ENCODE measurements around the gene PWWP2A. TPM values are rescaled to one million over a fixed set of nuclear protein-coding genes. Genes with fewer than 3 reads are reported as not detected.
"Not testable (repeated sequence)": the region's sequence is repeated elsewhere in the genome, so short reads cannot be mapped to it uniquely, and the experiment has no call there.

The PWWP2A gene
- total RNA-seq, 2 donors from 2014 or later: 16.2 to 17.3 TPM

GRCh38 chr5:160092514-160092913 is 26.7 kb downstream of the PWWP2A start:
- peaks cover 20 to 22% of the 10 kb centered on the region in 2 donors for H3K36me3 Mint-ChIP-seq
- ATAC-seq: no peak

DNA sequence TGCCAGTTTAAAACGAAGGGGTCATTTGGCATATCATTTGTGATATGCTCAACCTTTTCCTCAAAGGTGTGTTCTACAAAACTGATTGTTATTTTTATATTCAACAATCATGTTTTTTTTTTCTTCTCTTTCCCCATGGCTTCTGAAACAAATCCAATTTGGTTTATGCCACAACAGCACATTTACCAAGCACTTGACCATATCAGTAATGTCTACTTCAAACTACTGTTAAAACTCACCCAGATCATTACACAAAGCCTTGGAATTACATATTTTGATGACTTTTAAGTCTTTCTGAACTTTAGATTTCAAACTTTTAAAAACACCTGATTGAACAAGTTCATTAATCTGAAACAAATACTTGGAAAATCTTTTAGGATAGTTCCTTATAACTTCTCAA is 29.2 kb downstream of the PWWP2A start:
- no peaks in the 10 kb centered on the region for H3K9me3 Mint-ChIP-seq
- no peak for ATAC-seq
- DNase-seq (ENCODE audit: low spot score in 2 of 2): no peak
- H3K27ac Mint-ChIP-seq: no peak overlapping the region
- peaks cover 20 to 22% of the 10 kb centered on the region in 2 donors for H3K36me3 Mint-ChIP-seq

More at GRCh38 chr5:160092514-160092913, 26.7 kb downstream of the PWWP2A start:
- Mint-ChIP-seq H3K27ac (no peak overlapping the region), H3K9me3 (no peaks in the 10 kb centered on the region)
- DNase-seq (ENCODE audit: low spot score in 2 of 2): no peak

DNA sequence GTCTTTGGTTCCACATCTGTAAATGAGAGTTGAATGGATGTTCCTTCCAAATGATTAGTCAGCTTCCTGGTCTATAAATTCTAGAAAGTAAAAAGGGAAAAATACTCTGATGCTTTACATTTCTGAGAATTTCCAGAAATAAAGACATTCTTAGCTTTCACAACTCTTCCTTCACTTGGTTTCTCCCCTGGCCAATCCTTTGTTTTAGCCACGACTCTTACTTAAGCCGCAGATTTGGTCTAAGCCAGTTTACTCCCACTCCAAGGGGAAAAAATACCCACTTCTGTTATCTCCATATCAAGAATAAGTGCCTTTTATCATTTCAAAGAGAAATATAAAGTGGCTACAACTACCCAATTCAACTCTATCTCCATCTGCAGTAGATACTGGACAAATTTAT is 29.7 kb downstream of the PWWP2A start:
- no peak for DNase-seq (ENCODE audit: low spot score in 2 of 2)
- peaks cover 20 to 22% of the 10 kb centered on the region in 2 donors for H3K36me3 Mint-ChIP-seq
- no peak overlapping the region for H3K27ac Mint-ChIP-seq
- no peaks in the 10 kb centered on the region for H3K9me3 Mint-ChIP-seq
- ATAC-seq: no peak

GRCh38 chr5:160088805-160089204 is 30.4 kb downstream of the PWWP2A start:
- H3K36me3 Mint-ChIP-seq: peaks cover 15 to 17% of the 10 kb centered on the region in 2 donors
- ATAC-seq (no peak), DNase-seq (ENCODE audit: low spot score in 2 of 2) (no peak)
- no peak overlapping the region for H3K27ac Mint-ChIP-seq
- H3K9me3 Mint-ChIP-seq: no peaks in the 10 kb centered on the region

GRCh38 chr5:160087199-160087598 is 32.1 kb downstream of the PWWP2A start:
- ATAC-seq: no peak
- H3K9me3 Mint-ChIP-seq: no peaks in the 10 kb centered on the region
- H3K27ac Mint-ChIP-seq: no peak overlapping the region
- no peak for DNase-seq (ENCODE audit: low spot score in 2 of 2)
- H3K36me3 Mint-ChIP-seq: peaks cover under 1 to 1% of the 10 kb centered on the region in 2 donors

GRCh38 chr5:160084144-160084543 is 35.1 kb downstream of the PWWP2A start:
- ATAC-seq (no peak), DNase-seq (ENCODE audit: low spot score in 2 of 2) (no peak)
- no peak overlapping the region for H3K27ac Mint-ChIP-seq
- no peaks in the 10 kb centered on the region for H3K9me3 Mint-ChIP-seq
- no peaks in the 10 kb centered on the region for H3K36me3 Mint-ChIP-seq

DNA sequence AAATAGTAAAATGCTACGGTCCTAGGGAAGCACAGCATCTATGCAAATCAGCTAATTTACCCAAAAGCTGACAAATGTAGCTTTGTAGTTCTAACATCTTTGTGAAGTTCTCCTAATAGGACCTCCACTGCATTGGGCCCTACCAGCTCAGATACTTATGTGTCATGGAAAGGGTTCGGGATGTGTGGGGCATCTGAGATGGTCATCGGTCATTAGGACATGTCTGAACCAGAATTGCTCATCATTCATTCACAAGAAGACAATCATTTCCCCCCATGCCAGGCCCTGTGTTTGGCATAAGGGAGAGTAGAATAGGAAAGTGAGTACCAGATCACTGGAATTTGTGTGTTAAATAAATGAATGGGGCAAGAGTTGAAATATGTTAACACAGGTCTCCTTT is 35.7 kb downstream of the PWWP2A start:
- Mint-ChIP-seq H3K27ac (no peak overlapping the region), H3K36me3 (no peaks in the 10 kb centered on the region), H3K9me3 (no peaks in the 10 kb centered on the region)
- ATAC-seq (no peak), DNase-seq (ENCODE audit: low spot score in 2 of 2) (no peak)

- peak overlapping the region in 1 of 2 donors; percentile 50 for H3K27ac Mint-ChIP-seq
- ATAC-seq (no peak), DNase-seq (ENCODE audit: low spot score in 2 of 2) (no peak)
- no peaks in the 10 kb centered on the region for H3K36me3 Mint-ChIP-seq
- no peaks in the 10 kb centered on the region for H3K9me3 Mint-ChIP-seq
These were observed 36.4 kb downstream of the PWWP2A start for GRCh38 chr5:160082614-160083500.

- H3K9me3 Mint-ChIP-seq: no peaks in the 10 kb centered on the region
- H3K27ac Mint-ChIP-seq: no peak overlapping the region
- DNase-seq (ENCODE audit: low spot score in 2 of 2) (no peak), ATAC-seq (no peak)
- no peaks in the 10 kb centered on the region for H3K36me3 Mint-ChIP-seq
These were observed 37.8 kb downstream of the PWWP2A start for GRCh38 chr5:160081495-160081894.

DNA sequence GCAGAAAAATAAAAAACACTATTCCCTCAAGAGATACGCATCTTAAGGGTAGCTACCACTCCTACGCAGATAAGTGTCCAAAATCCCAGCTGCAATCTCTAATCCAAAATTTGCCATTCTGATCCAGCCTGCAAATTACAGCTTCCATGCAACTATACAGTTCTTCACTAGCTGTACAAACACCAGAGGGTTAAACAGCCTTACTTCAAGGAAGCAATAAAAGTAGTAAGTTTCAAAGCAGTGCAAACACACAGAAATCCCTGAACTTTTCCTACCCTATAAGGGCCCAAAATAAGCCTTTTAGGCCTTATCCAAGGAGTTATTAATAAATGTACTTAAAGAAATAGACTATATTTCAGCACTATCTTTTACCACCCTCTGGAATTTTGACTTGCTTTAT is 39.5 kb downstream of the PWWP2A start:
- ATAC-seq (no peak), DNase-seq (ENCODE audit: low spot score in 2 of 2) (no peak)
- H3K27ac Mint-ChIP-seq: no peak overlapping the region
- H3K9me3 Mint-ChIP-seq: no peaks in the 10 kb centered on the region
- H3K36me3 Mint-ChIP-seq: no peaks in the 10 kb centered on the region

DNA sequence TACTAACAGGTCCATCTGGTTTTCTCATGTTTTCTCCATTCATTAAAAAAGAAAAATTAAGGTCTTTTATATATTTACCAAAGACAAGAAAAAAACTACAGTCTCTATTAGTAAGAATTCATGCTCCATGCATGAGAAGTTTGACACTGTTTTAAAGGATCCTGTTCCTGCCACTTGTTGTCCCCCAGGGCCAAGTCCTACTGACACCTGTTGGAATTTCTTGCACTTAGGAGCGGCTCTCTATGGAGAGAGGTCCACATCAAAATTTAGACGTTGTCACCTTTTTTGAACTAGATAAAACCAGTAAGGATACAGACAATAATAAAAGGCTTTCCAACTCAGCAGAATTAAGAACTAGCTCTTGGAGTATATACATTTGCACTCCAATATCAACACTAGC is 42.3 kb downstream of the PWWP2A start:
- Mint-ChIP-seq H3K36me3 (no peaks in the 10 kb centered on the region), H3K9me3 (no peaks in the 10 kb centered on the region), H3K27ac (no peak overlapping the region)
- ATAC-seq (no peak), DNase-seq (ENCODE audit: low spot score in 2 of 2) (no peak)

DNA sequence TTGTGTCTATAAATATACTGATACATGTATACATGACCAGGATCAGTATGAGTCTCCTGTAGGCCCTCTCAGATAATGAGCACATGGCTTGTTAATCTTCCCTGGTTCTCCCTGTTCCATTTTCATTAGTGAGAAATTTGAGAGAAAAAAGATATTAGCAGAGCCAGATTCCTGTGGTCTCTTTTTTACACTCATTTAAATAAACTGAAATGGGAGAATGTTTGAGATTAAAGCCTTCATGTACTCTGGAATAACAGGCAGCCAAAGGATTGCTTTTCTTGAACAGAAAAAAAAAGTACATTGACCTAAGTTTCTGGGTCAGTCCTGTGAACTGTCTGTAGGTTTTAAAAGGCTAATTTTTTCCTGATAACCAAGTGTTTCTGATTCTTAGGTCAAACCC is 44.2 kb downstream of the PWWP2A start:
- ATAC-seq: no peak
- no peaks in the 10 kb centered on the region for H3K36me3 Mint-ChIP-seq
- H3K27ac Mint-ChIP-seq: no peak overlapping the region
- DNase-seq (ENCODE audit: low spot score in 2 of 2): no peak
- no peaks in the 10 kb centered on the region for H3K9me3 Mint-ChIP-seq

DNA sequence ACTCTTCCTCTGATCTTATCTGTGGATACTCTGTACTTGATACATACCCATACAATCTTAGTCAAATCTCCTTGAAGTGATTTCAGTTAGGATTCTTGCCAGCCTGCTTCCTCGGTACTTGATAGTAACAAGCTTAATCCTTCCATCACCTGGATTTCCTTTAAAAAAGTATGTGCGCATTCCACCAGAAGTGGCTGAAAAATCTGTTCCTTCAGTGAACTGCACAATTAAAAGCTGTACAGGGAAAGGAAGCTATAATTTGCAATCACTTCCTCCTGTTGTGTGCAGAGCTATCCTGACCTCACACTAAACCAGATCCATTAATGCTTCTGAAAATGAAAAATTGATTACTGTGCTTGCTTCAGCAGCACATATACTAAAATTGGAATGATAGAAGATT is 47.3 kb downstream of the PWWP2A start:
- Mint-ChIP-seq H3K36me3 (no peaks in the 10 kb centered on the region), H3K9me3 (no peaks in the 10 kb centered on the region), H3K27ac (no peak overlapping the region)
- no peak for ATAC-seq
- no peak for DNase-seq (ENCODE audit: low spot score in 2 of 2)

DNA sequence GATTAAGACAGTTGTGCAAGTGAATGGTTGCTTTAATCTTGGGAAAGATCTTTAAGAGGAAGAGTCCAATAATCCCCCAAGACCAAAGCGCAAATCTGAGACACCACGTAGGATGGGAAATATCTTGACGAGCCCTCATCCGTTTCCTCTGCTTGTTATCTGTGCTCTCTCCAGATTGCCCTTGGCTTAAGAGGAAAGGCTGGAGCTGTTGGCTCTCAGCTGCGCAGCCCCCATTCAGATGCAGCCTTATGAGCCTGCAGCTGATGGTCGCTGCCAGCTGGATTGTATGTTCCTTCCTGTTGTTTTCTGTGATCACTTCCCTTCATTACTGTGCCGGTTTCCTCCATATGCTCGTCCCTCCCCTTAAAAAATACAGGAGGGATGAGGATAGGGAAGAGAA is 47.7 kb downstream of the PWWP2A start:
- Mint-ChIP-seq H3K27ac (no peak overlapping the region), H3K36me3 (no peaks in the 10 kb centered on the region), H3K9me3 (no peaks in the 10 kb centered on the region)
- ATAC-seq: no peak
- no peak for DNase-seq (ENCODE audit: low spot score in 2 of 2)

GRCh38 chr5:160069120-160069519 is 50.1 kb downstream of the PWWP2A start:
- H3K27ac Mint-ChIP-seq; H3K9me3 Mint-ChIP-seq; DNase-seq (ENCODE audit: low spot score in 2 of 2); H3K36me3 Mint-ChIP-seq; ATAC-seq: not testable (repeated sequence)

GRCh38 chr5:160064995-160065614 is 54.1 kb downstream of the PWWP2A start:
- no peak for DNase-seq (ENCODE audit: low spot score in 2 of 2)
- H3K27ac Mint-ChIP-seq: no peak overlapping the region
- no peak for ATAC-seq
- no peaks in the 10 kb centered on the region for H3K9me3 Mint-ChIP-seq
- H3K36me3 Mint-ChIP-seq: peaks cover 0 to 5% of the 10 kb centered on the region in 2 donors

DNA sequence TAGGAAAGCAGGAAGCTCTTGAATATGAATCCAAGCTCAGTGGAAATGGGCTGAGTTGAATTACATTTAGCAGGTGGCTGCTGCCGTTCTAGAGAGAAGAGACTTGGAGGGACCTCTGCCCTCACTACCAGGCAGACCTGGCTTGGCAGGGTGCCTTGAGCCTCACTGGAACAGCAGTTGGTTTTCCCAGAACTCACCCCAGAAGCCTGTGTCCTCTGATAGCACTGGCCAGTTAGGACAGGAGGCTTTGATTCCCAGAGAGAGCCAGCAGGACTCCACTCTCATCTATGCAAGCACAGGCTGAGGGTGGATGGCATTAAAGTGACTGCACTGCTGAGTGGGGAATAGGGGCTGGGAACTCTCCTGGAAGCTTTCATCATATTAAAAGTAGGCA is 54.8 kb downstream of the PWWP2A start:
- Mint-ChIP-seq H3K27ac (no peak overlapping the region), H3K36me3 (peaks cover 3 to 5% of the 10 kb centered on the region in 2 donors), H3K9me3 (no peaks in the 10 kb centered on the region)
- DNase-seq (ENCODE audit: low spot score in 2 of 2) (no peak), ATAC-seq (no peak)

GRCh38 chr5:160061770-160062169 is 57.5 kb downstream of the PWWP2A start:
- Mint-ChIP-seq H3K36me3 (peaks cover 5% of the 10 kb centered on the region in 2 donors), H3K9me3 (no peaks in the 10 kb centered on the region), H3K27ac (peak overlapping the region in 1 of 2 donors; percentile 7)
- ATAC-seq: no peak
- DNase-seq (ENCODE audit: low spot score in 2 of 2): no peak
